Small intestine (tissue), 7 donors: ENCODE measurements around the gene BICDL1. TPM values are rescaled to one million over a fixed set of nuclear protein-coding genes. Genes with fewer than 3 reads are reported as not detected.
A peak's percentile ranks its signal among the peaks of the same experiment; 100 is the strongest.

Experiments
- DNase-seq, 2 donors: peaks; one replicate each; pipeline versions ENCODE4 v3.0.0 to v3.0.0-alpha.2; 2013
- FAIRE-seq: peaks from 2 replicates; lab custom pipeline; 2012; peaks lifted over from hg19 to GRCh38; lab: Jason Lieb, UNC
- H3K27ac ChIP-seq, 3 donors: one replicate each; pipeline ENCODE4 v1.5.1; 2013; ENCODE audit warnings: low read length in 2 of 3, mild to moderate bottlenecking in 2 of 3, control low read depth in 1 of 3, inconsistent platforms in 1 of 3, low read depth in 1 of 3, moderate library complexity in 1 of 3
- H3K27me3 ChIP-seq, 3 donors: one replicate each; pipeline ENCODE4 v1.6.1; 2013; ENCODE audit warnings: low read length in 3 of 3, inconsistent platforms in 1 of 3; ENCODE audit not compliant: control insufficient read depth in 3 of 3, insufficient read depth in 3 of 3
- H3K36me3 ChIP-seq, 3 donors: one replicate each; pipeline ENCODE4 v1.6.1; 2013; ENCODE audit warnings: low read length in 3 of 3, inconsistent platforms in 1 of 3, low read depth in 1 of 3, mild to moderate bottlenecking in 1 of 3, moderate library complexity in 1 of 3; ENCODE audit not compliant: control insufficient read depth in 3 of 3, insufficient read depth in 2 of 3
- H3K4me1 ChIP-seq, 3 donors: one replicate each; pipeline ENCODE4 v1.6.1; 2013; ENCODE audit warnings: low read length in 2 of 3, inconsistent platforms in 1 of 3, low read depth in 1 of 3, mild to moderate bottlenecking in 1 of 3, moderate library complexity in 1 of 3; ENCODE audit not compliant: control insufficient read depth in 3 of 3, insufficient read depth in 2 of 3
- H3K4me3 ChIP-seq, 3 donors: one replicate each; pipeline ENCODE4 v1.5.1; 2013; ENCODE audit warnings: low read length in 3 of 3, control low read depth in 1 of 3, inconsistent platforms in 1 of 3, low read depth in 1 of 3, mild to moderate bottlenecking in 1 of 3, moderate library complexity in 1 of 3
- H3K9me3 ChIP-seq, 2 donors: one replicate each; pipeline ENCODE4 v1.6.1; 2013; ENCODE audit warnings: low read depth in 1 of 2, low read length in 1 of 2; ENCODE audit not compliant: control insufficient read depth in 2 of 2, insufficient read depth in 1 of 2
- WGBS, 3 donors: extraction: QIAGEN DNeasy Blood & Tissue Kit; methylation state at CpG; one replicate each; pipeline ENCODE4 v1.1.7; 2013; 5-methylcytosine and 5-hydroxymethylcytosine counted together
- polyA plus RNA-seq, 4 donors: library from polyadenylated mRNA; stranded (reverse) in 3 of 4; unstranded in 1 of 4; fragments of 200-250 nt in 3 of 4; fragments of 120-200 nt in 1 of 4; gene quantifications; one replicate each; pipeline versions ENCODE4 v1.2.1 to v1.2.3, GENCODE V29; 2013
- donor health status: healthy with polysubstance abuse.
- donor health status: control.
- donor health status: control.
- donor health status: Bipolar disorder and iron deficiency.
- donor health status: healthy.

The BICDL1 gene
- polyA plus RNA-seq, 4 donors, result 3.2 to 9.8 (median 6.0) TPM

DNA sequence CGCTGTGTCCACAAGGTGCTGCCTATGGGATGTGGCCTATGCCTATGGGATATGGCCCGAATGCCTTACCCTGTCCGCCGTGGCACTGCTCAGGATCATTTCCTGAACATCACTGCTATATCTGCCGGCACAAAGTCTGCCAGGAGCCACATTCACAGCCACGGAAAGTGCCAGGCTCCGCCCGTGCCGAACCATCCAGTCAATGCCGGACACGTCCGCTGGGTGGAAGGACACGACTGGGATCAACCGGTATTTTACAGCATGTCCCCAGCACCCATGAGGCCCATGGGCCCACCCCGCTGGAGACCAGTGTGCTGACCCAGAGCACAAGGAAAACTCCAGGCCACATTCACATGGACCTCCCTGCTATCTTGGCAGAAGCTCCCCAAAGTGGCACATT lies 142.1 kb downstream of the BICDL1 start:
- Histone ChIP-seq H3K27ac (no peak overlapping the region), H3K4me3 (no peak overlapping the region), H3K9me3 (no peaks in the 10 kb centered on the region), H3K27me3 (no peaks in the 10 kb centered on the region), H3K4me1 (no peaks in the 10 kb centered on the region), H3K36me3 (peaks cover 15 to 94% (median 36%) of the 10 kb centered on the region in 3 donors)
- FAIRE-seq, result no peak
- WGBS, 3 donors, result 95 to 98% (median 96%) methylated on average over 15 of the region's 15 CpGs
- no peak for DNase-seq

DNA sequence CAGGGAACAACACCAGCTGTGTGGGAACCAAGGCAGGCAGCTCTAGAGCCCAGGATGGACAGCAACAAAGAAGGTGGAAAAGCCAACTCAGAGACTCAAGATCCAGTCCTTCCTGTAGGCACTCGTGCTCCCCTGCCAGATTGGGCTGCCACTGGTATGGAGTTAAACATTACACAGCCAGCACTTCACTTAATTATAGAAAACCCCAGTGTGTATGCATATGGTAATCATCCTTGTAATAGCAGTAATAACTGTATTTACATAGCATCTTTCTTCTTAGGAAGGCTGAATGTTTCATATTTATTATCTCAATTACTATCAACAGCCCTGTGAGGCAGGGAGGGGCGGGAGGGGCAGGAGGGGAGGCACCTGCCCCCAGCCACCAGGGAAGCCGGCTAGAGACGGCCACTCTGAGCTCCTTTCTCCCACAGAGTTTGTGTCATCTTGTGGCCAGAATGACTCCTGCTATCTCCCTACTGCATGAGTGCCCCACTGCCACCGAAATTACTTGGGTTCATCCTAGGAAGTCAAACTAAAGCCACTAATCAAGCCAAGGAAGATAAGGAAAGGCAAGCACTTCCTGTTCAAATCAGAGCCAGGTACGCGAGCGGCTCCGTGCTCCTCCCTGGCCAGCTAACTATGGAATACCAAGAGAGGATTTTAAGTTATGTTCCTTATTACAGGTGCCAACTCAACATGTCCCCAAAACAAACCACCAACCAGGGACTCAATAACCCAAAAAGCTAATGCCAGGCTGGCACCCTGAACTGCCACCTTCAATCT lies 143.2 kb downstream of the BICDL1 start:
- peak overlapping the region in 1 of 3 donors; percentile 26 for H3K27ac ChIP-seq
- WGBS, 3 donors, result 47 to 60% (median 58%) methylated on average over 9 of the region's 9 CpGs
- FAIRE-seq (no peak), DNase-seq (no peak)
- H3K4me1 ChIP-seq, result no peaks in the 10 kb centered on the region
- H3K36me3 ChIP-seq, result peaks cover 20 to 96% (median 43%) of the 10 kb centered on the region in 3 donors
- no peak overlapping the region for H3K4me3 ChIP-seq
- no peaks in the 10 kb centered on the region for H3K27me3 ChIP-seq
- H3K9me3 ChIP-seq, result no peaks in the 10 kb centered on the region

DNA sequence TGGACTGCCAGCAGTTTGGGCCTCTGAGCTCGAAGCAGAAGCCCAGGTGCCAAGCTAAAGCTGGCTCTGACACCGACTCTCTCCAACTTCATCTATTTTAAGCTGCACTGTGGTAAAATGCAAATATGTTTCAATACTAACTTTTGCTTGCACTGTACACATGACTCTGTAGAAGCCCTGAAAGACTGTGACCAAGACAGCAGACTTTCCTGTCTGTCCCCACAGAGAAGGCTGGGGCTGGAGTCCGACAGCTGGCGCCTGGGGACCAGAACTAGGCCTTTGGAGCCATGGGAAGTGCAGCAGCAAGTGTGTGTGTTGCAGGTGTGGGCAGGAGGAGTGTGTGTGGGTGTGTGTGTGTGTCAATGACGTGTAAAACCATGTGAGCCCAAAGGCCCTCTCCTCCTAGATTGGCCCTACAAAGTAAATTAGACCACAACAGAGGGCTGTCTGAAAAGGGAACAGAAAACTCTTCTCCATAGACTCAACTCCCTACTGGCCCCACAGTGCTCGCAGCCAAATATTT lies 143.9 kb downstream of the BICDL1 start:
- peak overlapping the region in 1 of 3 donors; percentile 21 for H3K27ac ChIP-seq
- H3K4me3 ChIP-seq, result no peak overlapping the region
- DNase-seq (no peak), FAIRE-seq (no peak)
- H3K9me3 ChIP-seq, result no peaks in the 10 kb centered on the region
- no peaks in the 10 kb centered on the region for H3K4me1 ChIP-seq
- peaks cover 21 to 96% (median 45%) of the 10 kb centered on the region in 3 donors for H3K36me3 ChIP-seq
- WGBS, 3 donors, result 66 to 74% (median 74%) methylated on average over 6 of the region's 6 CpGs
- no peaks in the 10 kb centered on the region for H3K27me3 ChIP-seq

DNA sequence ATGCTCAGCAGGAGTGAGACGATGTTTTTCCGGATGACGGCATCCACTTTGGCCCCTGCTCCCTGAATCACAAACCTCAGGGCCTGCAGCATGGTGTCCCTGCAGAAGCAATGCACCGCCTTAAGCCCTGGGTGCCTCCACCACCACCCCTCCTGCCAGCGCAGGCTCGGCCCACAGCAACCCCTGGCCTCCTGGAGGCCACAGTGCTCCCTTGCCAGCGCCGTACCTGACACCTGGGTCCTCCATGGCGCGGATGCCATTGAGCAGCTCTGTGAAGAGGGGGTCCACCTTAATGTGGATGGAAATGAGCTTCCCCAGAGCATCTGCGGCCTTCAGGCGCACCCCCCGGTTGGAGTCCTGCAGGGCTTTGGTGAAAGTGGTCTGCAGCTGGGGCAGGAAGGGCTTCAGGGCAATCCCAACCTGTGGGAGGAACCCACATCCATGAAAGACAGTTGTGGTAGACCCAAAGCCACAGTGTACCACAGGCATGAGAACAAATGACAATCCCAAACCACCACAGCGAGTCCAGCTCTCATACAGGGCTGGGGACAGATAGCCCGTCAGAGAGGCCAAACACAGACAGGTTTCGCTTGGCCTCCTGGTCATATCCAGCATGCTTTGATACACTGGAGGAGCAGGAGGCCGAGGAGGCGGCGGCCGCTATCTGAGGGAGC lies 145.4 kb downstream of the BICDL1 start:
- H3K27me3 ChIP-seq, result no peaks in the 10 kb centered on the region

DNA sequence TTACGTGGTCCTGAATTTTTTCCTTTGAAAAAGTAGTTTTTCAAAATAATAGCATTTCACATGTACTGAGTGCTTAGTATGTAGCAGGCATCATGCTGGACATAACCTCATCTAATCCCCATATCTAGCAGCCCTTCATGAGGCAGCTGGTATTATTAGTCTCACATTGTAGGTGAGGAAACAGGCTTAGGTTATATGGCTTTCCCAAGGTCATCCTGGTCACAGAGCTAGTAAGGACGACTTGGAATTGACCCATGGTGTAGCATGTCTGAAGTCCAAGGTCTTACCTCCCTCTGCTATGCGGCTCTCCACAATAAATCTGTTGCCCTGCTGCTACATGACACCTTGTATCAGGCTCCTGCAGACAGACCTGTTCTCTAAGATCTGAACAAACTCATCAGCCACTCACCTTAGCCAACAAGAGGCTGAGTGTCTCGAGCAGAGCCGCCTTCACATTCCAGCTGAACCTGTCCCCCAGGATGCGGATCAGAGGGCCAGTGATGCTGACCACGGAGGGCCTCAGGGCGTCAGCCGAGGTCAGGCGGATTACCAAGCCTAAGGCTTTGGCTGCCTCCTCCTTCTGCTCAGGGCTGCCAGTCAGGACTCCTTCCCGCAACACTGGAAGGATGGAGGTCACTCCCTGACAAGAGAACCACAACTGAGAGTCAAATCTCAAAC lies 147.2 kb downstream of the BICDL1 start:
- FAIRE-seq, result no peak

More for the DNA sequence above, 145.4 kb downstream of the BICDL1 start:
- DNase-seq (no peak), FAIRE-seq (no peak)
- Histone ChIP-seq H3K27ac (no peak overlapping the region), H3K4me1 (no peaks in the 10 kb centered on the region), H3K36me3 (peaks cover 18 to 94% (median 41%) of the 10 kb centered on the region in 3 donors), H3K4me3 (no peak overlapping the region), H3K9me3 (no peaks in the 10 kb centered on the region)
- WGBS, 3 donors, result 96 to 99% (median 96%) methylated on average over 20 of the region's 20 CpGs

DNA sequence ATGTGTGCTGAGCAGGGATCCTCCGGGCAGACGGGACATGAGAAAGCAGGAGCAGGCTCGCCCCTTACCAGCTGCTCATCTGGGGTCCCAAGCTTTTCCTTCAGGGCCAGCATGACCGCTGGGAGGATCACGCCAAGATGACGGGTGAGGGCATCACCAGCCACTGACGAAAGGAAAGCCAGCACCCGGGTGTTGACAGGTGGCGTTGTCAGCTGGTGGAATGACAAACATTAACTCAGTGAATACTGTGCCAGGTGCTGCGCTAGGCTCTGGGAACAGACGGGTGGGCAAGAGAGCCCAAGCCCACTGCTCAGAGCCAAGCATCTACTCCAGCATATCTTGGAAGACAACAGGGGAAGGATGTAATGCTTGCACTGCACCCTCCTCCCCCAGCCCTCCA lies 148.8 kb downstream of the BICDL1 start:
- DNase-seq (no peak), FAIRE-seq (no peak)
- WGBS, 3 donors, result 85 to 95% (median 94%) methylated on average over 11 of the region's 11 CpGs
- peaks cover 21 to 94% (median 55%) of the 10 kb centered on the region in 3 donors for H3K36me3 ChIP-seq
- H3K4me1 ChIP-seq, result no peaks in the 10 kb centered on the region
- no peak overlapping the region for H3K4me3 ChIP-seq
- H3K27ac ChIP-seq, result no peak overlapping the region
- H3K9me3 ChIP-seq, result no peaks in the 10 kb centered on the region
- H3K27me3 ChIP-seq, result no peaks in the 10 kb centered on the region

More for the DNA sequence above, 147.2 kb downstream of the BICDL1 start:
- Histone ChIP-seq H3K27ac (no peak overlapping the region), H3K4me3 (no peak overlapping the region), H3K9me3 (no peaks in the 10 kb centered on the region), H3K27me3 (no peaks in the 10 kb centered on the region), H3K4me1 (no peaks in the 10 kb centered on the region), H3K36me3 (peaks cover 19 to 94% (median 43%) of the 10 kb centered on the region in 3 donors)
- DNase-seq, result no peak
- WGBS, 3 donors, result 84 to 90% (median 87%) methylated on average over 11 of the region's 11 CpGs

DNA sequence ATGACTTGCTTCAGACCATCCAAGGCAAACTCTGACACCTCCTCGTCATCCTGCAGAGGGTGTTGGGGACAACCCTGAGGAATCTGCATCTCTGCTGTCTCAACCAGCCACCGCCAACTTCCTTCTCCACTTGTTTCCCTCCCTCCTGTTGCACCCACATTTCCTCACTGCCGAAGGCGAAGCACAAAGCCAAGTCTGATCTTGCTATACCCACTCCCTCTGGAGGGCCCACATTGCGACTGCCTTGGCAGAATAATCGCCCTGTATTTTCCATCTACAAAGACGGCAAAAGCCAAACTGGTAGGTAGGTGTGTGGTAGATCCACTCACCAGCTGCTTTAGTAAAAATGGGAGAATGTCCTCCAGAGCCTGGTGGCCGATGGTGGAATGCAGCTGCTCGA lies 149.3 kb downstream of the BICDL1 start:
- DNase-seq (no peak), FAIRE-seq (no peak)
- 96 to 97% (median 96%) methylated on average over 9 of the region's 9 CpGs for WGBS, 3 donors
- Histone ChIP-seq H3K4me1 (no peaks in the 10 kb centered on the region), H3K27ac (no peak overlapping the region), H3K4me3 (no peak overlapping the region), H3K9me3 (no peaks in the 10 kb centered on the region), H3K36me3 (peaks cover 25 to 90% (median 53%) of the 10 kb centered on the region in 3 donors), H3K27me3 (no peaks in the 10 kb centered on the region)

DNA sequence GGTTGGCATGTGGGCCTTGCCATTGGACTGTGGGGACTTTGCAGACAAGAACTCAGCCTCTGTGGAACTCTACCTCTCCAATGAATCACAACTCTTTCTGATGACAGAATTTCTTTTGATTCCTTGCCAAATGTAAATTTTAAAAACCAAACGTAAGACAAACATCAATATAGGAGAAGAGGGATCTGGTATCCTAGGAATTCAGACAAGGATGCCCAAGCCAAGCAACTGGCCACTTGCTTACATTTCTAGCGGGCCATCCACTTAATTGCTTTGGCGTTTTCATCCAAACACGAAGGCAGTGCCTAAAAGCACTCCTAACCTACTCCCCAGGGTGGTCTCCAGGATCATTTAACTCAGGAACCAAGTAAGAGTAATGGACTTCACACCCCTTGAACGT lies 150.9 kb downstream of the BICDL1 start:
- H3K36me3 ChIP-seq, result peaks cover 32 to 86% (median 45%) of the 10 kb centered on the region in 3 donors
- H3K9me3 ChIP-seq, result no peaks in the 10 kb centered on the region
- 74 to 75% (median 75%) methylated on average over 5 of the region's 5 CpGs for WGBS, 3 donors
- no peaks in the 10 kb centered on the region for H3K27me3 ChIP-seq
- H3K4me1 ChIP-seq, result no peaks in the 10 kb centered on the region
- no peak overlapping the region for H3K4me3 ChIP-seq
- no peak overlapping the region for H3K27ac ChIP-seq
- DNase-seq, result no peak
- FAIRE-seq, result no peak
